GM12892 (cell line): ENCODE data around the gene TJP2.

Source experiments
- POLR2A ChIP-seq: IDR thresholded peaks from 2 replicates; pipeline ENCODE4 v1.6.1; 2011; ENCODE audit warnings: low read depth, low read length, control low read depth
- POLR2AphosphoS5 ChIP-seq: IDR thresholded peaks from 2 replicates; pipeline ENCODE4 v1.6.1; 2011; ENCODE audit warnings: low read depth, low read length, control low read depth
- TAF1 ChIP-seq: IDR thresholded peaks from 2 replicates; pipeline ENCODE4 v1.6.1; 2011; ENCODE audit warnings: low read depth, mild to moderate bottlenecking, control low read depth, low read length, borderline replicate concordance

DNA sequence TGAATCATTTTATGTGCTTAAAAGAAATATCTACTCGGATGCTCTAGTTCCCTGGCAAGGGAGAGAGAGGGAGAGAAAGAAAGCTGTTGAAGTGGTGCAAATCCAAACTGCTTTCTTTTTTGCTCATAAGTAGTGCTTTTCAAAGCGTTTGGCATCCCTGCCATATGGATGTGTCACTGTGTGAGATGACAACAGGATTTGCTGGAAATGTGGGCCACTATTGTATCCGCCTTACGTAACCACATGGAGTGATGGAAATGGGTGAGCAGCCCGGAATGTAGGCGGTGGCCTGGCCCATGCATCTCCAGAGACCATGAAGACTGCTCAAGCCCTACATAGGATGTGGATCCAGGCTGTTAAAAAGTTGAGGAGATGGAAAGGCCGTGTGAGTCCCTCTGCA, 30.8 kb downstream of the TJP2 start:
- TF ChIP-seq POLR2A (no peak), POLR2AphosphoS5 (no peak), TAF1 (no peak)
